ENCODE measurements around the gene PROZ. TPM values are rescaled to one million over a fixed set of nuclear protein-coding genes. Genes with fewer than 3 reads are reported as not detected.

Gene PROZ
- total and polyA plus RNA-seq, 2 of the 13 experiments (the other 11 are each of a cell fraction or from before 2014, with no cell fraction given) = 5.6 to 22.5 TPM

DNA sequence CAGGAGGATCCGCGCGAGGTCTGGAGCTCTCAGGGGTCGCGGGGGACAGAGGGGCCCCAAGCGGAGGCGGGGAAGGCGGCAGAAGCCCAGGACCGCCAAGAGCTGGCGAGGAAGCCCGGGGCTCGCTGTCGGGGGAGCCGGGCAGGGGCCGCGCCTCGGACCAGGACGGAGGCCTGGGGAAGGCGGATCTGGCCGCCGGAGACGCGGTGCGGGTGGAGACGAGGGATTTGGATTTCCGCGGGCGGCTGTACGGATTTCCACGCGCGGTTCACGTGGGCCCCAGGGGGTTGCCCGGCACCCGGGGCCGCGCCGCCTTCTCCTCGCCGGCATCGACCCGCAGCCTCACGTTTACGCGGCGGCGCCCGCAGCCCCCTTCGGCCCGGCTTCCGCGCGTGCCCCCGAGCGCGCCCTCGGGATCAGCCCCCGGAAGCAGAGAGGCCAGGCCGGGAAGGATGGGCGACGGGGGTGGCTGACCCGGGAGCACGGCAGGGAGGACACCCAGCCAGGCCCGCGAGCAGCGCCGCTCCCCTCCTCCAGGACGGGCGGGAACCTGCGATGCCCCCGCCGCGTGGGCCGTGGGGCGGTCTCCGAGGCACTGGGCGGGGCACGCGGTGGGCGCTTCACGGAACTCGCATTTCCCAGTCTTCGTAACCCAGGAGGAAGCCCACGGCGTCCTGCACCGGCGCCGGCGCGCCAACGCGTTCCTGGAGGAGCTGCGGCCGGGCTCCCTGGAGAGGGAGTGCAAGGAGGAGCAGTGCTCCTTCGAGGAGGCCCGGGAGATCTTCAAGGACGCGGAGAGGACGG lies 48.2 kb upstream of the PROZ start:
- no peak overlapping the region for H3K4me3 ChIP-seq (replicated peaks in 1 of 3; ENCODE audit: insufficient read depth in 1 of 3, low read depth in 2 of 3, low read length in 3 of 3)
- no TSS peak for BruUV-seq (replicated peaks)
- no peaks in the 10 kb centered on the region for H3K9me3 ChIP-seq (ENCODE audit: low read length)
- H3K4me2 ChIP-seq (ENCODE audit: low read depth, low read length) = no peak overlapping the region
- intact Hi-C loops (cut with micrococcal nuclease; ENCODE audit: unreplicated experiment) (no loop called here), in situ Hi-C loops (cut with HindIII; ENCODE audit: extremely low pct_ligation_motif_present, low pct_unique_long_range_greater_than_20kb) (no loop called here)
- peaks cover 8% of the 10 kb centered on the region for H3K79me2 ChIP-seq (ENCODE audit: insufficient read depth, low read length)
- 99% methylated on average over 90 of the region's 99 CpGs for WGBS (ENCODE audit: low lambda C conversion rate)
- POLR2A ChIA-PET = no interaction called here
- H3K27me3 ChIP-seq (ENCODE audit: control insufficient read depth in 1 of 2, insufficient read depth in 2 of 2, low read length in 2 of 2) = no peaks in the 10 kb centered on the region
- H3K27ac ChIP-seq (ENCODE audit: extremely low read length, insufficient read depth, low read length) = no peak overlapping the region
- H4K20me1 ChIP-seq (ENCODE audit: insufficient read depth, low read length) = no peaks in the 10 kb centered on the region
- H3K4me1 ChIP-seq (ENCODE audit: insufficient read depth, low read length) = peaks cover 24% of the 10 kb centered on the region
- no peak for DNase-seq (ENCODE audit: low spot score)
- CTCF ChIA-PET (ENCODE audit: low intra/inter-chr PET ratio, low total read pairs) = no interaction called here
- no peak overlapping the region for H2AFZ ChIP-seq (ENCODE audit: low read length)
- TF ChIP-seq STAT5B (CRISPR knock-in tag; IDR thresholded peaks at IDR 0.05) (no peak), HDAC6 (IDR thresholded peaks at IDR 0.05; ENCODE audit: low read depth, low read length) (no peak), RBFOX2 (IDR thresholded peaks at IDR 0.05; ENCODE audit: low read depth, low read length) (peak; percentile 65), CCDC6 (CRISPR knock-in tag; IDR thresholded peaks at IDR 0.05) (no peak), ZNF816 (CRISPR knock-in tag; IDR thresholded peaks at IDR 0.05; ENCODE audit: borderline replicate concordance) (no peak), ZNF720 (CRISPR knock-in tag; IDR thresholded peaks at IDR 0.05) (no peak), RCOR2 (CRISPR knock-in tag; IDR thresholded peaks at IDR 0.05) (no peak), SYNCRIP (IDR thresholded peaks at IDR 0.05; ENCODE audit: insufficient read depth, low read depth, low read length) (no peak), ZNF441 (CRISPR knock-in tag; IDR thresholded peaks at IDR 0.05; ENCODE audit: borderline replicate concordance) (no peak), HNRNPH1 (optimal IDR thresholded peaks at IDR 0.05; ENCODE audit: low read depth, low read length) (no peak), MXI1 (IDR thresholded peaks at IDR 0.05; ENCODE audit: borderline replicate concordance, low read depth, low read length) (no peak), XRCC5 (optimal IDR thresholded peaks at IDR 0.05; ENCODE audit: low read length) (no peak), SMAD9 (CRISPR knock-in tag; IDR thresholded peaks at IDR 0.05) (no peak), HOXA3 (CRISPR knock-in tag; IDR thresholded peaks at IDR 0.05) (no peak; the same call in 1 of the 2 replicates), AKAP8 (CRISPR knock-in tag; IDR thresholded peaks at IDR 0.05) (0 out of 2 replicates have a peak, but pooled peaks have one; percentile 31)
- TF ChIP-seq, protein P1, sequence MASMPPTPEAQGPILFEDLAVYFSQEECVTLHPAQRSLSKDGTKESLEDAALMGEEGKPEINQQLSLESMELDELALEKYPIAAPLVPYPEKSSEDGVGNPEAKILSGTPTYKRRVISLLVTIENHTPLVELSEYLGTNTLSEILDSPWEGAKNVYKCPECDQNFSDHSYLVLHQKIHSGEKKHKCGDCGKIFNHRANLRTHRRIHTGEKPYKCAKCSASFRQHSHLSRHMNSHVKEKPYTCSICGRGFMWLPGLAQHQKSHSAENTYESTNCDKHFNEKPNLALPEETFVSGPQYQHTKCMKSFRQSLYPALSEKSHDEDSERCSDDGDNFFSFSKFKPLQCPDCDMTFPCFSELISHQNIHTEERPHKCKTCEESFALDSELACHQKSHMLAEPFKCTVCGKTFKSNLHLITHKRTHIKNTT (CRISPR knock-in tag; IDR thresholded peaks at IDR 0.05) = no peak
- TF ChIP-seq, protein P2, sequence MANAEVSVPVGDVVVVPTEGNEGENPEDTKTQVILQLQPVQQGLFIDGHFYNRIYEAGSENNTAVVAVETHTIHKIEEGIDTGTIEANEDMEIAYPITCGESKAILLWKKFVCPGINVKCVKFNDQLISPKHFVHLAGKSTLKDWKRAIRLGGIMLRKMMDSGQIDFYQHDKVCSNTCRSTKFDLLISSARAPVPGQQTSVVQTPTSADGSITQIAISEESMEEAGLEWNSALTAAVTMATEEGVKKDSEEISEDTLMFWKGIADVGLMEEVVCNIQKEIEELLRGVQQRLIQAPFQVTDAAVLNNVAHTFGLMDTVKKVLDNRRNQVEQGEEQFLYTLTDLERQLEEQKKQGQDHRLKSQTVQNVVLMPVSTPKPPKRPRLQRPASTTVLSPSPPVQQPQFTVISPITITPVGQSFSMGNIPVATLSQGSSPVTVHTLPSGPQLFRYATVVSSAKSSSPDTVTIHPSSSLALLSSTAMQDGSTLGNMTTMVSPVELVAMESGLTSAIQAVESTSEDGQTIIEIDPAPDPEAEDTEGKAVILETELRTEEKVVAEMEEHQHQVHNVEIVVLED (CRISPR knock-in tag; IDR thresholded peaks at IDR 0.05; ENCODE audit: borderline replicate concordance) = no peak
- H3K9ac ChIP-seq (ENCODE audit: insufficient read depth, low read depth, low read length) = no peak overlapping the region
- H3K36me3 ChIP-seq (replicated peaks in 1 of 2; ENCODE audit: control insufficient read depth in 1 of 2, insufficient read depth in 2 of 2, low read length in 2 of 2) = no peaks in the 10 kb centered on the region; a peak in 1 of 5 replicates
- FAIRE-seq = no peak
- no peak for ATAC-seq

Measured in HepG2 (cell line).